Right lobe of liver (tissue), 6 donors: ENCODE data around the gene EIF3B. TPM values are rescaled to one million over a fixed set of nuclear protein-coding genes. Genes with fewer than 3 reads are reported as not detected.
"Not testable (repeated sequence)": the region's sequence is repeated elsewhere in the genome, so short reads cannot be mapped to it uniquely, and the experiment has no call there.

Experiments
- ATAC-seq, 4 donors: fragments of 200-7000 bp; cut with Tn5 transposase; one replicate each; pipeline ENCODE4 v1.9.1; 2020; ENCODE audit warnings: mild to moderate bottlenecking in 4 of 4, moderate library complexity in 4 of 4
- DNase-seq, 3 donors: peaks; one replicate each; pipeline ENCODE4 v3.0.0-alpha.2; 2020
- H3K27ac ChIP-seq, 3 donors: fragments of 200-600 bp; one replicate each; pipeline ENCODE4 v1.8.0; 2022
- H3K27me3 ChIP-seq, 2 donors: fragments of 200-600 bp; one replicate each; pipeline ENCODE4 v1.8.0; 2022
- H3K36me3 ChIP-seq, 4 donors: fragments of 200-600 bp; sonication (generic) in 1 of 4; one replicate each; pipeline versions ENCODE4 v1.5.1 to v1.8.0; 2017 to 2022; ENCODE audit warnings: control low read depth in 1 of 4
- H3K4me1 ChIP-seq, 4 donors: fragments of 200-600 bp; sonication (generic) in 1 of 4; one replicate each; pipeline versions ENCODE4 v1.5.1 to v1.8.0; 2017 to 2022; ENCODE audit warnings: control low read depth in 1 of 4
- H3K4me3 ChIP-seq, 3 donors: fragments of 200-600 bp; one replicate each; pipeline ENCODE4 v1.8.0; 2022
- H3K9me3 ChIP-seq, 4 donors: fragments of 200-600 bp; sonication (generic) in 1 of 4; one replicate each; pipeline versions ENCODE4 v1.5.1 to v1.8.0; 2017 to 2022; ENCODE audit warnings: control low read depth in 1 of 4
- POLR2A ChIP-seq: fragments of 450-650 bp; IDR thresholded peaks from one replicate; pipeline ENCODE4 v1.6.1; 2017; ENCODE audit warnings: antibody characterized with exemption, mild to moderate bottlenecking
- WGBS: methylation state at CpG from one replicate; pipeline ENCODE4 v1.1.6; 2018; ENCODE audit warnings: low coverage, low lambda C conversion rate; ENCODE audit not compliant: insufficient coverage; ENCODE audit errors: missing lambda C conversion rate; 5-methylcytosine and 5-hydroxymethylcytosine counted together
- intact Hi-C, 2 donors: fragments of 100-400 bp; cut with DNase I; formaldehyde crosslinking; loops; one replicate each; pipeline versions ENCODE4 v1.11.2 to v1.14.1; 2022
- total RNA-seq, 6 experiments: library from RNA; depleted of rRNA in 2 of 6; stranded (reverse); fragments of >200 nt in 2 of 6; fragmentation: NEBNext Ultra II Directional in 3 of 6; extraction: Animal tissue kit (Norgen Biotek cat#: 25700) in 3 of 6; gene quantifications; one replicate each; pipeline versions ENCODE4 v1.1.0 to v1.2.4, GENCODE V29; 2016 to 2023
- TF ChIP-seq, protein P1 (sequence below), 4 donors: fragments of 200-600 bp in 3 of 4; fragments of 450-650 bp in 1 of 4; IDR thresholded peaks; one replicate each; pipeline versions ENCODE4 v1.5.1 to v1.8.0; 2016 to 2022; ENCODE audit warnings: antibody characterized with exemption in 4 of 4, mild to moderate bottlenecking in 2 of 4
- donor health status: DM: no; HTN: yes; CAD: no.
- donor health status: DM: no; HTN: no; CAD: no.
- donor health status: DM: no; HTN: no; CAD: no.
- donor health status: DM: no; HTN: yes; CAD: no.
- donor health status: DM: no; HTN: yes; CAD: no.

EIF3B gene
- total RNA-seq, 6 experiments from 2014 or later = 61.6 to 93.3 (median 68.3) TPM

DNA sequence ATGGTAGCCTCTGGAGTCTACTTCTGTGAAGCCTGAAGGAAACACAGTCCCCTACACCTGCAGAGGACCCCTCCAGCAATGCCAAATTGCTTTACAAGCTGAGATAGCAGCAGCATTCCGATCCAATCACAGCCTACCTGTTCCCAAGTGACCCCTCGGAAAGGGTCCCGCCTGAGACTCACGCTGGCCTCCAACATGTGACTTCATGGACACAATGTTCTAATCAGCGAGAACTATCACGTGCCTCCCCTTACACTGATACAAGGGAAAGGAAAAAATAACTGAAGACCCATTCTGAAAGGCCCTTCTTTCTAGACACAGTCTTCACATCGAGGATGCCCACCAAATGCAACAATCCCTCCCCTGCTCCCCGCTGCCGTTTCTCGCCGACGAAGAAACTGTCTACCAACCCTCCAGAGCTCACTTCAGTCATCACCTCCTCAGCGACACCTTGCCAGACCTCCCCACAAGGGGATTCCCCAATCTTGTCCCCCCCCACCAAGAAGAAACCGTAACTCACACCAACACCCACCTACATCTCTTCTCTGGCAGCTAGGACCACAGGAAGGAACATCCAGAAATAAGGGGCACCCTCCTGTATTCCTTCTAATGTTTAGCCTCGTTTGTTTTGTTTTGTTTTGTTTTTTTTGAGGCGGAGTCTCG lies 42.2 kb upstream of the EIF3B start:
- peak overlapping the region in 1 of 3 donors; percentile 7 for H3K27ac ChIP-seq
- no peak overlapping the region for H3K4me3 ChIP-seq
- intact Hi-C loops = no loop called here

DNA sequence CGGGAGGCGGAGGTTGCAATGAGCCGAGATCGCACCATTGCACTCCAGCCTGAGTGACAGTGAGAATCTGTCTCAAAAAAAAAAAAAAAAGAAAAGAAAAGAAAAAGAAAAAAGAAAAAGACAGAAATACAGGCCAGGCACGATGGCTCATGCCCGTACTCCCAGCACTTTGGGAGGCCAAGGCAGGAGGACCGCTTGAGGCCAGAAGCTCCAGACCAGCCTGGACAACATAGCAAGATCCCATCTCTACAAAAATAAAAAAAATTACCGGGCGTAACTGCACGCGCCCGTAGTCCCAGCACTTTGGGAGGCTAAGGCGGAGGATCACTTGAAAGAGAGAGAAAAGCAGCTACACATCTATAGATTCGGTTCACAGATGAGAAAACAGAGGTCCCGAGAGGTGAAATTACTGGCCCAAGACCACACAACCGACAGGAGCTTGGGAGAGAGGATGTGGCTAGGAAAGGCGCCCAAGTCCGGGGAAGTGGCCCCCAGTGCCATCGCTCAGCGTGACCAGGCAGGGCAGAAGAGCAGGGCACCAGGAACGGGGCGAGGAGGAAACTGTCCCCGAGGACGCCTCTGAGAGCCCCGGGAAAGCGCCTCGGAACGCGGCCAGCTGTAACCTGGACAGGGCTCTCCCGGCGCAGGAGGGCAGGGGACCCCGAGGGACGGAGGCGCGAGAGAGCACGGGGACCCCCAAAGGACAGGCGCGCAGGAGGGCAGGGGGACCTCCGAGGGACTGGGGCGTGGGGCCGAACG lies 41.0 kb upstream of the EIF3B start:
- no peak for DNase-seq
- 23% methylated on average over 27 of the region's 42 CpGs for WGBS
- intact Hi-C loops = no loop called here
- no peaks in the 10 kb centered on the region for H3K4me1 ChIP-seq
- TF ChIP-seq, protein P1, sequence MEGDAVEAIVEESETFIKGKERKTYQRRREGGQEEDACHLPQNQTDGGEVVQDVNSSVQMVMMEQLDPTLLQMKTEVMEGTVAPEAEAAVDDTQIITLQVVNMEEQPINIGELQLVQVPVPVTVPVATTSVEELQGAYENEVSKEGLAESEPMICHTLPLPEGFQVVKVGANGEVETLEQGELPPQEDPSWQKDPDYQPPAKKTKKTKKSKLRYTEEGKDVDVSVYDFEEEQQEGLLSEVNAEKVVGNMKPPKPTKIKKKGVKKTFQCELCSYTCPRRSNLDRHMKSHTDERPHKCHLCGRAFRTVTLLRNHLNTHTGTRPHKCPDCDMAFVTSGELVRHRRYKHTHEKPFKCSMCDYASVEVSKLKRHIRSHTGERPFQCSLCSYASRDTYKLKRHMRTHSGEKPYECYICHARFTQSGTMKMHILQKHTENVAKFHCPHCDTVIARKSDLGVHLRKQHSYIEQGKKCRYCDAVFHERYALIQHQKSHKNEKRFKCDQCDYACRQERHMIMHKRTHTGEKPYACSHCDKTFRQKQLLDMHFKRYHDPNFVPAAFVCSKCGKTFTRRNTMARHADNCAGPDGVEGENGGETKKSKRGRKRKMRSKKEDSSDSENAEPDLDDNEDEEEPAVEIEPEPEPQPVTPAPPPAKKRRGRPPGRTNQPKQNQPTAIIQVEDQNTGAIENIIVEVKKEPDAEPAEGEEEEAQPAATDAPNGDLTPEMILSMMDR (IDR thresholded peaks at IDR 0.05) = no peak
- no peak for TF ChIP-seq POLR2A
- no peaks in the 10 kb centered on the region for H3K36me3 ChIP-seq
- peak; percentile 5 to 19 (median 17) for ATAC-seq
- peak overlapping the region; percentile 93 to 98 (median 97) for H3K4me3 ChIP-seq
- H3K9me3 ChIP-seq = no peaks in the 10 kb centered on the region
- H3K27me3 ChIP-seq = no peaks in the 10 kb centered on the region
- H3K27ac ChIP-seq = peak overlapping the region; percentile 68 to 95 (median 76)

More for the DNA sequence above, 42.2 kb upstream of the EIF3B start:
- TF ChIP-seq POLR2A = no peak
- TF ChIP-seq, protein P1 (IDR thresholded peaks at IDR 0.05) = no peak
- DNase-seq = no peak
- no peaks in the 10 kb centered on the region for H3K36me3 ChIP-seq
- no peaks in the 10 kb centered on the region for H3K27me3 ChIP-seq
- ATAC-seq = no peak
- H3K9me3 ChIP-seq = no peaks in the 10 kb centered on the region
- WGBS = 78% methylated on average over 14 of the region's 17 CpGs
- H3K4me1 ChIP-seq = no peaks in the 10 kb centered on the region

DNA sequence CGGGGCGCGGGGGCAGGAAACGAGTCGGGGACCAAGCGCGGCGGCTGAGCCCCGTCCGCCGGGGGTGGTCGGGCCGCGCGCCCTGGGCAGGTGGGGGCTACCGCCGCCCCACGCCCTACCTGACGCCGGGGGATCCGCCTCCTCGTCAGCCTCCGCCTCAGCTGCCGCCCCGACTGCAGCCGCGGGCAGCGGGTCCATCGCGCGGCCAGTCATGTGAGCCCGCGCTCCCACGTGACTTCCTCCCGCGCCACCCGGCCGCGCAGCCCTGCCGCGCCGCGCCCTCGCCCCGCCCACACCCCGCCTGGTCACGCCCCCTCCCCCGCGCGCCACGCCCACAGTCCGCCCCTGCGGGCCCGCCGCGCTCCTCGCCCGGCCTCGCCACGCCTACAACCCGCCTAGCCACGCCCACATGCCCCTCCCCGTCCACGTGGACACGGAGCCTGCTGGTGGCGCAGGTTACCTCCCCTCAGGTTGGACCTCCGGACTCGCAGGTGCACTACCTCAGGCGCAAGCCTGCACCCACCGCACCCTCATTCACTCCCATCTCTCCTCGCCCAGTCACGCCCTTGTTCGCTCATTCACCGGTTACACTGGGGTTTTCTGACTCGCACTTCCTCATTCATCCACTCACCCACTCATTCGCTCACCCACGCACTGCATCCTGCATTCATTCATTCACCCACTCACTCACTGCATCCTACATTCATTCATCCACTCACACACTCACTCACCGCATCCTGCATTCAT lies 40.2 kb upstream of the EIF3B start, which contains the start of gene SNX8:
SNX8 (minus strand) TSS at position 233 of the 747 bp plus-strand sequence; CDS start at position 213, 20 bp downstream.
- H3K9me3 ChIP-seq = no peaks in the 10 kb centered on the region
- 2% methylated on average over 17 of the region's 78 CpGs for WGBS
- ATAC-seq (peak; percentile 96 to 99 (median 98)), DNase-seq (peak; percentile 95 to 97 (median 97))
- peak within 1 kb of the TSS; percentile 93 to 98 (median 97) for H3K4me3 ChIP-seq
- no peaks in the 10 kb centered on the region for H3K4me1 ChIP-seq
- H3K27me3 ChIP-seq = no peaks in the 10 kb centered on the region
- peak; percentile 74 for TF ChIP-seq POLR2A
- TF ChIP-seq, protein P1 (IDR thresholded peaks at IDR 0.05) = no peak
- peak within 1 kb of the TSS; percentile 68 to 95 (median 76) for H3K27ac ChIP-seq
- no peaks in the 10 kb centered on the region for H3K36me3 ChIP-seq
- intact Hi-C loops = no loop called here

DNA sequence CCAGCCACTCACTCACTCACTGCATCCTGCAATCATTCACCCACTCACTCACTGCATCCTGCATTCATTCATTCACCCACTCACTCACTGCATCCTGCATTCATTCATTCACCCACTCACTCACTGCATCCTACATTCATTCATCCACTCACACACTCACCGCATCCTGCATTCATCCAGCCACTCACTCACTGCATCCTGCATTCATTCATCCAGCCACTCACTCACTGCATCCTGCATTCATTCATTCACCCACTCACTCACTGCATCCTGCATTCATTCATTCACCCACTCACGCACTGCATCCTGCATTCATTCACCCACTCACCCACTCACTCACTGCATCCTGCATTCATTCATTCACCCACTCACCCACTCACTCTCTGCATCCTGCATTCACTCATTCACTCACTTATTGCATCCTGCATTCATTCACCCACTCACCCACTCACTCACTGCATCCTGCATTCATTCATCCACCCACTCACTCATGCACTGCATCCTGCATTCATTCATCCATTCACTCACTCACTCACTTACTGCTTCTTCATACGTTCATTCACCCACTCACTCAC lies 39.6 kb upstream of the EIF3B start:
- ATAC-seq, H3K4me1 ChIP-seq, H3K36me3 ChIP-seq, DNase-seq, H3K27me3 ChIP-seq, intact Hi-C loops, H3K27ac ChIP-seq, H3K9me3 ChIP-seq: not testable (repeated sequence)
- WGBS = 71% methylated on average over 3 of the region's 3 CpGs
- peak overlapping the region in 2 of 3 donors; percentile 35 to 98 for H3K4me3 ChIP-seq
